ENCODE measurements around the gene ROR1.

- TF ChIP-seq POLR2AphosphoS5 (IDR thresholded peaks at IDR 0.05; ENCODE audit: borderline replicate concordance, low read depth, low read length) = no peak
- no peak for TF ChIP-seq EZH2 (IDR thresholded peaks at IDR 0.05)
Measured at GRCh38 chr1:63936276-63936675, 162.5 kb downstream of the ROR1 start.

Measured in SK-N-MC (cell line).